GM18858 (cell line): ENCODE data around the gene MADCAM1.

Experiments used
- ATAC-seq: cut with Tn5 transposase; IDR thresholded peaks from one replicate; pipeline ENCODE4 v1.9.1; 2021; ENCODE audit not compliant: unreplicated experiment

MADCAM1 gene

DNA sequence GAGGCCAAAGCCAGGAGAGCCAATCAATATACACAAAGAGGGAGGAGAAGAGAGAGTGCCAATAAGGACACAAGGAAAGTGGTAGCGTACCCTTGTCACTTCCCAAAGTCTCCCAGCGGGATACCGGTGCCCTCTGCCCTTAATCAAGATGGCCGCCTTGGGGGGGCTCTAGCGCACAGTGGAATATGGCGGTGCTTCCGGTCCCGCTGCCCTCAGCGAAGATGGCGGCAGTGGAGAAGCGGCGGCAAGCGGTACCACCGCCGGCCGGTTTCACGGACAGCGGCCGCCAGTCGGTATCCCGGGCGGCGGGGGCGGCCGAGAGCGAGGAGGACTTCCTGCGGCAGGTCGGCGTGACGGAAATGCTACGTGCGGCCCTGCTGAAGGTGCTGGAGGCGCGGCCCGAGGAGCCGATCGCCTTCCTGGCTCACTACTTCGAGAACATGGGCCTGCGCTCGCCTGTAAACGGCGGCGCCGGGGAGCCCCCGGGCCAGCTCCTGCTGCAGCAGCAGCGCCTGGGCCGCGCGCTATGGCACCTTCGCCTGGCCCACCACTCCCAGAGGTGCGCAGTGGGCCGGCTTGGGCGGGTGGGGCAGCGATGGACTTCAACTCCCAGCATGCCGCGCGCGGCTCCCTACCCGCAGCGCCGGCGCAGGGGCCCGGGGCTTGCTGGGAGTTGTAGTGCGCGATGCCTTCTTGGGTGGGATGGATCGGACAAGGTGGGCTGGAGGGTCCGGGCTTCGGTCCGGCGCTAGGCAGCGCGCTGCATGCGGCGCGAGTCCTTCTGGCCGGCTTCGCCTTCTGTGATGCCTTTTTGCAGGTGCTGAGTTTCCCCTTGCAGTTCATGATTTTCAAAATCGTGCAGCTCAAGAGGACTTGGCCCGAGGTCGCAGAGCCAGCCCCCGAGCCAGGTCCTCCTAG is 11.3 kb downstream of the MADCAM1 start, which contains the start of gene TPGS1:
TSS of gene TPGS1 (plus strand) at position 212 of the 918 bp plus-strand sequence. CDS start at position 222, 10 bp downstream.
- peak; percentile 31 for ATAC-seq

- no peak for ATAC-seq
These were observed 12.2 kb downstream of the MADCAM1 start for GRCh38 chr19:508204-509150.

DNA sequence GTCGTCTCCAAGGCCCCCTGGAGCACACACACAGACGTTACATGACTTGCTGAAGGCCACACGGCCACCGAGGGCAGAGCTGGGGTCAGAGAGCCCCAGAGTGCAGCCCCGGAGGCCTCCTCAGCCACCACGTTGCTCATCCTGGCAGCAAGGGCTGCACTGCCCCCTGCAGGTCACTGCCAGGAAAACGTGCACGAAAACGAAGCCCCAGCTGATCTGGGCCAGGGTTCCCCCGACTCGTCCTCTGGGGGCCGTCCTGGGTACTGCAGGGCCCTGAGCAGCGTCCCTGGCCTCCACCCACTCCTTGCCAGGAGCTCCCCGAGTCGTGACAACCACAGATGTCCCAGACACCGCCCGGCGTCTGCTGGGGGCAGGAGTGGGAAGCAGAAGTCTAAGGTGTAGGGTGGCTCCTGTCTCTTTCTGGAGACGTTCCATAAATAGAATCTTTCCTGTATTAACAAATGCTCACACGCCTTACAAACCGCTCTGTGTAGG is 14.4 kb downstream of the MADCAM1 start:
- ATAC-seq, result no peak

- no peak for ATAC-seq
These were observed 15.0 kb downstream of the MADCAM1 start for GRCh38 chr19:511101-511851.

GRCh38 chr19:512547-513365 is 16.5 kb downstream of the MADCAM1 start:
- ATAC-seq, result no peak

- no peak for ATAC-seq
These were observed 17.3 kb downstream of the MADCAM1 start for GRCh38 chr19:513368-514165.

DNA sequence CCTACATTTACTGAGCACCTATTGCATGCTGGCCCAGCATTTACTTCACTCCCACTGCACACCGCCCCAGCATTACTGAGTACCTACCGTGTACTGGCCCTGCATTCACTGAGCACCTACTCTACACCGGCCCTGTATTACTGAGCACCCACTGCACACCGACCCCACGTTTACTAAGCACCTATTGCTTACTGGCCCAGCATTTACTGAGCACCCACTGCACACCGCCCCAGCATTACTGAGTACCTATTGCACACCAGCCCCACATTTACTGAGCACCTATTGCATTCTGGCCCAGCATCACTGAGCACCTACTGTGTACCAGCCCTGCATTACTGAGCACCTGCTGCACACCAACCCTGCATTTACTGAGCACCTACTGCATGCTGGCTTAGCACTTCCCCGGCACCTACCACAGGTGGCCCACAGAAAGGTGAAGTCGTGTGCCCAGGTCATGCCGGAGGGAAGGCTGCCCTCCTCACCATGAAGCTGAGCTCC is 17.9 kb downstream of the MADCAM1 start:
- ATAC-seq, result no peak

GRCh38 chr19:517721-518597 is 21.7 kb downstream of the MADCAM1 start:
- no peak for ATAC-seq

GRCh38 chr19:518598-519231 is 22.4 kb downstream of the MADCAM1 start:
- no peak for ATAC-seq

- ATAC-seq, result no peak
These were observed 23.2 kb downstream of the MADCAM1 start for GRCh38 chr19:519449-519865.

- no peak for ATAC-seq
These were observed 26.4 kb downstream of the MADCAM1 start for GRCh38 chr19:522726-523125.

DNA sequence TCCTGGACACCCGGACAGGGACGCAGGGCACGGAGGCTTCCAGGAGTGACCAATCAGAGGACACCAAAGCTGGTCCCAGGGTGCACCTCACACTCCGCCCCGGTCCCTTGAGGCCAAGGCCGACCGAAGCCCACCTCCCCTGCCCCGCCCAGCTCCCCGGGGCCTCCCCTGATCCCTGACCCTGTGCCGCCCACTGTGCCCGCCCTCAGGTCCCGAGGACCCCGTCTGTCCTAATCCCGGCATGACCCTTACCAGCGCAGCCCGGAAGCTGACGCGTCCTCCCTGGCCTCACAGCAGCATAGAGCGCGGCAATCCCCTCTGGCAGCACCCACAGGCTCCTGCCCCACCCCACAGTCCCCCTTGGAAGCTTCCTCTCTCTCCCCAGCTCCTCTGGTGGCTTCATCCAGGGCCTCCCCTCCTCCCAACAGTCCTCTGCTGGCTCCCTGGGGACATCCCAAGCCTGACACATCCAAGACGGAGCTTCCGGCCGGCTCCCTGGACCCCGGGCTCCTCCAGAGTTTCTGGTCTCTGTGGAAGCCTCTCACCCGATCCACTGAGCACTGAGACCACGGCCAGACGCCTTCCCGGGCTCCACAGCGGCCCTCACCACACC is 27.9 kb downstream of the MADCAM1 start:
- ATAC-seq, result no peak

- ATAC-seq, result no peak
These were observed 28.7 kb downstream of the MADCAM1 start for GRCh38 chr19:525029-525428.

GRCh38 chr19:525857-526419 is 29.7 kb downstream of the MADCAM1 start:
- ATAC-seq, result no peak

DNA sequence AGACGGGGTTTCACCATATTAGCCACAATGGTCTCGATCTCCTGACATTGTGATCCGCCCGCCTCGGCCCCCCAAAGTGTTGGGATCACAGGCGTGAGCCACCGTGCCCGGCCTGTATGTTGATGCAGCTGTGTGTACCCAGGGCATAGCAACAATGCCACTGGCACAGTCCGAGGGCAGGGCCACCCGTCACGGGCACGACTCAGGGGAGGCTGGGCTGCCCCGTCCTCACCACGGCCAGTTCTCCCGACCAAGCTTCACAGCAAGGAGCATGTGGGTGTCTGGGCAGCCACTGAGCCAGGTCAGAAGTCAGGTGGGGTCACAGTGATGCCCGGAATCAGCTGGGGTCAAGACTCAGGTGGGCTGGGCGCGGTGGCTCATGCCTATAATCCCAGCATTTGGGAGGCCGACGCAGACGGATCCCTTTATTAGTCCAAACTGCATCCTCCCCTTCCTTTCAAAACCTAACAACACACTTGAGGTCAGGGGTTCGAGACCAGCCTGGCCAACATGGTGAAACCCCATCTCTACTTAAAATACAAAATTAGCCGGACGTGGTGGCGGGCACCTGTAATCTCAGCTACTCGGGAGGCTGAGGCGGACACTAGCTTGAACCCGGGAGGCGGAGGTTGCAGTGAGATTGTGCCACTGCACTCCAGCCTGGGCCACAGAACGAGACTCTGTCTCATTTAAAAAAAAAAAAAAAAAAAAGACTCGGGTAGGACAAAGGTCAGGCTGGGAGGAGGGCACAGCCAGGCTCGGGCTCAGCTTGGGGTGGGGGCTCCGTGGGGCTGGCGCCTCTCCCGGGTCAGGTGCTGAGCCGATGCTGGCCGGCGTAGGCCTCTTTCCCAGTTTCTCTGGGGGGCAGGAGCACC is 34.1 kb downstream of the MADCAM1 start:
- ATAC-seq, result no peak
